Right cardiac atrium (tissue), 5 donors: ENCODE data around the gene PKP2. TPM values are rescaled to one million over a fixed set of nuclear protein-coding genes. Genes with fewer than 3 reads are reported as not detected.
"Not testable (repeated sequence)": the region's sequence is repeated elsewhere in the genome, so short reads cannot be mapped to it uniquely, and the experiment has no call there.

Experiments
- ATAC-seq, 2 donors: fragments of 200-7000 bp; cut with Tn5 transposase; one replicate each; pipeline versions ENCODE4 v1.8.0 to v1.9.1; 2020; ENCODE audit warnings: moderate library complexity in 2 of 2, mild to moderate bottlenecking in 1 of 2
- DNase-seq, 3 donors: peaks; one replicate each; pipeline ENCODE4 v3.0.0-alpha.2; 2020
- H3K27ac ChIP-seq: one replicate; pipeline ENCODE4 v1.5.1; 2013; ENCODE audit warnings: mild to moderate bottlenecking, low read length, control low read depth, moderate library complexity
- H3K27me3 ChIP-seq: one replicate; pipeline ENCODE4 v1.6.1; 2013; ENCODE audit not compliant: control insufficient read depth, insufficient read depth
- H3K4me1 ChIP-seq: one replicate; pipeline ENCODE4 v1.6.1; 2013; ENCODE audit warnings: low read length; ENCODE audit not compliant: control insufficient read depth, insufficient read depth
- H3K4me3 ChIP-seq: one replicate; pipeline ENCODE4 v1.5.1; 2013; ENCODE audit warnings: low read length, control low read depth
- H3K9me3 ChIP-seq: one replicate; pipeline ENCODE4 v1.6.1; 2013; ENCODE audit warnings: low read length; ENCODE audit not compliant: control insufficient read depth
- WGBS: extraction: QIAGEN DNeasy Blood & Tissue Kit; methylation state at CpG from one replicate; pipeline ENCODE4 v1.1.7; 2013; 5-methylcytosine and 5-hydroxymethylcytosine counted together
- intact Hi-C, 4 donors: fragments of 100-400 bp; cut with DNase I; formaldehyde crosslinking; loops; one replicate each; pipeline versions ENCODE4 v1.11.0 to v1.14.0; 2022 to 2023
- polyA plus RNA-seq: library from polyadenylated mRNA; stranded (reverse); fragments of 200-250 nt; gene quantifications from one replicate; pipeline ENCODE4 v1.2.3, GENCODE V29; 2013
- total RNA-seq, 4 donors: library from RNA; stranded (reverse); fragmentation: NEBNext Ultra II Directional; extraction: Animal tissue kit (Norgen Biotek cat#: 25700); gene quantifications; one replicate each; pipeline ENCODE4 v1.2.1, GENCODE V29; 2021
- donor health status: healthy with polysubstance abuse.
- donor health status: DM: no; HTN: yes; CAD: no.
- donor health status: DM: no; HTN: no; CAD: no.
- donor health status: DM: no; HTN: yes; CAD: no; lungs with severe emphysema.
- donor health status: DM: yes; HTN: yes; CAD: no.

Gene PKP2
- total and polyA plus RNA-seq, 5 donors: 84.6 to 374 (median 193) TPM

- 76% methylated on average over 7 of the region's 7 CpGs for WGBS
- no peak overlapping the region for H3K4me3 ChIP-seq
- DNase-seq: no peak
- no peaks in the 10 kb centered on the region for H3K4me1 ChIP-seq
- no peaks in the 10 kb centered on the region for H3K27me3 ChIP-seq
- intact Hi-C loops: no loop called here
- H3K27ac ChIP-seq: no peak overlapping the region
- ATAC-seq: no peak
- no peaks in the 10 kb centered on the region for H3K9me3 ChIP-seq
Measured at GRCh38 chr12:32863128-32863527, 33.4 kb downstream of the PKP2 start.

GRCh38 chr12:32861658-32862057 lies 34.9 kb downstream of the PKP2 start:
- H3K27ac ChIP-seq, H3K9me3 ChIP-seq, DNase-seq, H3K27me3 ChIP-seq, H3K4me3 ChIP-seq, intact Hi-C loops, ATAC-seq, H3K4me1 ChIP-seq: not testable (repeated sequence)
- WGBS: 93% methylated on average over 2 of the region's 2 CpGs

- H3K27ac ChIP-seq: no peak overlapping the region
- H3K9me3 ChIP-seq: no peaks in the 10 kb centered on the region
- H3K4me3 ChIP-seq: no peak overlapping the region
- DNase-seq (no peak), ATAC-seq (peak in 1 of 2 donors; percentile 40)
- intact Hi-C loops: no loop called here
- no peaks in the 10 kb centered on the region for H3K4me1 ChIP-seq
- no peaks in the 10 kb centered on the region for H3K27me3 ChIP-seq
Measured at GRCh38 chr12:32860192-32860591, 36.4 kb downstream of the PKP2 start.

GRCh38 chr12:32859389-32859788 lies 37.2 kb downstream of the PKP2 start:
- no peak overlapping the region for H3K27ac ChIP-seq
- ATAC-seq: no peak
- no peaks in the 10 kb centered on the region for H3K9me3 ChIP-seq
- no peak for DNase-seq
- no peaks in the 10 kb centered on the region for H3K4me1 ChIP-seq
- H3K27me3 ChIP-seq: no peaks in the 10 kb centered on the region
- intact Hi-C loops: no loop called here
- 70% methylated on average over 1 of the region's 1 CpG for WGBS
- no peak overlapping the region for H3K4me3 ChIP-seq

- H3K4me1 ChIP-seq: no peaks in the 10 kb centered on the region
- ATAC-seq: peak; percentile 34 to 35
- intact Hi-C loops: no loop called here
- no peaks in the 10 kb centered on the region for H3K9me3 ChIP-seq
- WGBS: 47% methylated on average over 1 of the region's 1 CpG
- DNase-seq: no peak
- no peaks in the 10 kb centered on the region for H3K27me3 ChIP-seq
- peak overlapping the region; percentile 62 for H3K27ac ChIP-seq
- no peak overlapping the region for H3K4me3 ChIP-seq
Measured at GRCh38 chr12:32854716-32855115, 41.9 kb downstream of the PKP2 start.

GRCh38 chr12:32854097-32854496 lies 42.5 kb downstream of the PKP2 start:
- Histone ChIP-seq H3K27me3 (no peaks in the 10 kb centered on the region), H3K27ac (no peak overlapping the region)
- ATAC-seq: peak; percentile 70 to 88

GRCh38 chr12:32847287-32847686 lies 49.3 kb downstream of the PKP2 start:
- no peak overlapping the region for H3K27ac ChIP-seq
- WGBS: 87% methylated on average over 6 of the region's 6 CpGs
- ATAC-seq (peak in 1 of 2 donors; percentile 25), DNase-seq (no peak)
- H3K4me3 ChIP-seq: no peak overlapping the region
- intact Hi-C loops: loop anchor here in 1 of 4 donors (10.0 kb wide), 1 partner anchor 48 kb away; the partner anchor contains the start of gene PKP2
- H3K9me3 ChIP-seq: no peaks in the 10 kb centered on the region
- peaks cover 2% of the 10 kb centered on the region for H3K4me1 ChIP-seq
- H3K27me3 ChIP-seq: no peaks in the 10 kb centered on the region

More at GRCh38 chr12:32854097-32854496, 42.5 kb downstream of the PKP2 start:
- Histone ChIP-seq H3K4me1 (no peaks in the 10 kb centered on the region), H3K9me3 (no peaks in the 10 kb centered on the region), H3K4me3 (no peak overlapping the region)
- 31% methylated on average over 4 of the region's 4 CpGs for WGBS
- DNase-seq: no peak
- intact Hi-C loops: no loop called here

- 61% methylated on average over 6 of the region's 6 CpGs for WGBS
- Histone ChIP-seq H3K27me3 (no peaks in the 10 kb centered on the region), H3K4me3 (no peak overlapping the region), H3K9me3 (no peaks in the 10 kb centered on the region), H3K27ac (peak overlapping the region; percentile 1), H3K4me1 (peaks cover 2% of the 10 kb centered on the region)
- peak; percentile 51 to 60 for ATAC-seq
- intact Hi-C loops: loop anchor here in 1 of 4 donors (10.0 kb wide), 1 partner anchor 49 kb away; the partner anchor contains the start of gene PKP2
- no peak for DNase-seq
Measured at GRCh38 chr12:32846053-32846452, 50.5 kb downstream of the PKP2 start.

GRCh38 chr12:32843528-32844095 lies 53.0 kb downstream of the PKP2 start:
- no peak for DNase-seq
- Histone ChIP-seq H3K27me3 (no peaks in the 10 kb centered on the region), H3K4me3 (no peak overlapping the region), H3K27ac (peak overlapping the region; percentile 38), H3K4me1 (peaks cover 2% of the 10 kb centered on the region), H3K9me3 (no peaks in the 10 kb centered on the region)
- peak in 1 of 2 donors; percentile 22 for ATAC-seq
- intact Hi-C loops: loop anchor here in 1 of 4 donors (10.0 kb wide), 1 partner anchor 51 kb away; the partner anchor contains the start of gene PKP2

- DNase-seq (no peak), ATAC-seq (no peak)
- Histone ChIP-seq H3K4me1 (peaks cover 2% of the 10 kb centered on the region), H3K27ac (no peak overlapping the region), H3K4me3 (no peak overlapping the region), H3K9me3 (no peaks in the 10 kb centered on the region), H3K27me3 (no peaks in the 10 kb centered on the region)
- intact Hi-C loops: loop anchor here in 1 of 4 donors (10.0 kb wide), 1 partner anchor 54 kb away; the partner anchor contains the start of gene PKP2
- 75% methylated on average over 4 of the region's 4 CpGs for WGBS
Measured at GRCh38 chr12:32841061-32841460, 55.5 kb downstream of the PKP2 start.

GRCh38 chr12:32839828-32840227 lies 56.7 kb downstream of the PKP2 start:
- intact Hi-C loops: loop anchor here in 1 of 4 donors (10.0 kb wide), 1 partner anchor 55 kb away; the partner anchor contains the start of gene PKP2
- Histone ChIP-seq H3K9me3 (no peaks in the 10 kb centered on the region), H3K4me1 (peaks cover 2% of the 10 kb centered on the region), H3K27me3 (no peaks in the 10 kb centered on the region), H3K4me3 (no peak overlapping the region), H3K27ac (peak overlapping the region; percentile 78)
- DNase-seq (no peak), ATAC-seq (no peak)
- 40% methylated on average over 4 of the region's 4 CpGs for WGBS
